ENCODE measurements around the gene ARHGAP24.
"Not testable (repeated sequence)": the region's sequence is repeated elsewhere in the genome, so short reads cannot be mapped to it uniquely, and the experiment has no call there.

Gene ARHGAP24

DNA sequence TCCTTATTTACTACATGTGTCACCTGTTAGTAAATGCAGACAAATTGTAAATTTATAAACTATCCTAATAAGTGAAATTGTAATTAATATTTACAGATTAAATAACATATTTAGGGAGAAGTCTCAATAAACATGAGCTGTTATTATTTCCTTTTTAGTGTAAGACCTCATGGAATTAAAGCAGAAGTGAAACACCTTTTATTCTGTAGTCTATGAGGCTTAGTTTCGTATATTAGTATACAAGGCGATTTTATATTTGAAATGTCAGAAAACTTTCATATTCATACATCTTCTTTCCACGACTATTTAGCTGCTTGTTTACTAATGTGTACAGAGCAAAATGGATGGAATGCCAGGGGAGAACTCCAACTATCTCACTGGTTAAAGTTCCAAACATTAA lies 414.4 kb downstream of the ARHGAP24 start:
- DNase-seq (ENCODE audit: extremely low read depth in 1 of 2, low read depth in 1 of 2) = no peak

DNA sequence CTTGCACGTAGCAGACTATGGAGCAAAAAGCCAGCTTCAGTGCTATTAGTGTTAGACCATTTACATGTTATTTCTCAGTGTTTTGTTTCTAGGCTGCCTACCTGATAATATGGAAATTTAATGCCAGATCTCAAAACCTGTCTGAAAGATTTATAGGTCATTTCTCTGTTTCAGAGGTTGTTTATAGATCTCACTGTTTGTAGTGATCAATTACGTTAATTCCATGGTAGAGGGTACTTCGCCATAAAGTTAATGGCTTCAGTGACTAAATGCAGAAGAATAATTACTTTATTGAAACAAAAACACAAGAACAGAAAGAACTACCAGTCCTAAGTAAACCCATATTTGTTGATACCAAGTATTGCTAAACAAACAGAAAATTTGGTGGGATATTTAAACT lies 420.8 kb downstream of the ARHGAP24 start:
- DNase-seq (ENCODE audit: extremely low read depth in 1 of 2, low read depth in 1 of 2) = no peak

DNA sequence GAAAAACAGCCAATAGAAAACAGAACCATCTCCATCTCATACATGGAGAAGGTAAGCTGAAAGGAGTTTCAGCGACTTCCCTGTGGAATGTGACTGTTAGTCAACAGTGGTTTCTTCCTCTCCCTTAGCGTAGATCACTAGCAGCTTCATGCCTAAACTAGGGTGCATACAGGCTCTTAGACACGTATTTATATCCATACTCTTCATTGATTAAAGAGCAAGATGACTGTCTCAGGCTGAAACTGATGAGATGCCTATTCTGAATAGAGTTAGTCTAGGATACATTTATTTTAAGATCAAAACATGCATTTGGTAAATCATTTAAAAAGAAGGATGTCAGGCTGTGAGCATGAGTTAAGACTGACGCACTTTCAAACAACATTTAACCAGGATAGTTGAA lies 423.3 kb downstream of the ARHGAP24 start:
- DNase-seq (ENCODE audit: extremely low read depth in 1 of 2, low read depth in 1 of 2) = no peak

DNA sequence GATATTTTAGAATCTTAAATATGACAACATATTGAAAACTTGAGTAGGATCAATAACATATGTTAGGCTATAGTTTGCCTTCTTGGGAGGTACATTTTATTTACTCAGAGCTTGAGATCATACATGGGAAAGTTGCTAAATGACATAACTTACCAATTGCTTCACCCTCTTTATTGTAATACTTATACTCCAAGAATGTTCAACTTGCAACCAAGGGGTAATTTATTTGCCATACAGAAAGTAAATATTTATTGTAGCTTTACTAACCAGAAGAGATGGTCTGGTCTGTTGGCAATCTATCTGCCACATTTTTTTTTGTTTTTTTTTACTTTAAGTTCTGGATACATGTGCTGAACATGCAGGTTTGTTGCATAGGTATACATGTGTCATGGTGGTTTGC lies 426.6 kb downstream of the ARHGAP24 start:
- no peak for DNase-seq (ENCODE audit: extremely low read depth in 1 of 2, low read depth in 1 of 2)

DNA sequence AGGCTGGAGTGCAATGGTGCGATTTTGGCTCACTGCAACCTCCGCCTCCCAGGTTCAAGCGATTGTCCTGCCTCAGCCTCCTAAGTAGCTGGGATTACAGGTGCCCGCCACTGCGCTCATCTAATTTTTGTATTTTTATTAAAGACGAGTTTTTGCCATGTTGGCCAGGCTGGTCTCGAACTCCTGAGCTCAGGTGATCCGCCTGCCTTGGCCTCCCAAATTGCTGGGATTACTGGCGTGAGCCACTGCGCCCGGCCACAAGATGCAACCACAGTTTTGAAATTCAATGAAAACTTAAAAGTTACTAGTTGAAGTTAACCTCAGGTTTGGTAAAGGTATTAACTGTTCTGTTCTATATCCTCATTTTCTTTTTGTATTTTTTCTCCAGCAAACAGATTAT lies 427.7 kb downstream of the ARHGAP24 start:
- DNase-seq (ENCODE audit: extremely low read depth in 1 of 2, low read depth in 1 of 2) = not testable (repeated sequence)

DNA sequence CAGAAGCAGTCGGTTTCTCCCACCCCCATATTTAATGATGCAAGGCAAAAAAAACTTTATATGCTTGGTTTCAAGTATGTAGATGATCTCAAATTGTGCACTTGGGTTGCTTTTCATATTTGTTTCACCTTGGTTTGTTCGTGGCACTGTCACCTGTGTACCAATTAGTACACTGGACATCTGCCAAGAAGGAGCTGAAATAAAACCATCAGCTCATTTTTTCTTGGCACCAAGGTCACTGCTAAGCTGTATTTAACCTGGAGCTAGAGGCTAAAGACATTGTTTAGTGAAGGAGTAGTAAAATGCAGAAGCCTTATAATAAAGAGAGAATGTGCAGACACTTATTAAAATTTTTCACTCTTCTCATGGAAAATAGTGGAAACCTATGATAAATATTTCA lies 430.8 kb downstream of the ARHGAP24 start:
- no peak for DNase-seq (ENCODE audit: extremely low read depth in 1 of 2, low read depth in 1 of 2)

DNA sequence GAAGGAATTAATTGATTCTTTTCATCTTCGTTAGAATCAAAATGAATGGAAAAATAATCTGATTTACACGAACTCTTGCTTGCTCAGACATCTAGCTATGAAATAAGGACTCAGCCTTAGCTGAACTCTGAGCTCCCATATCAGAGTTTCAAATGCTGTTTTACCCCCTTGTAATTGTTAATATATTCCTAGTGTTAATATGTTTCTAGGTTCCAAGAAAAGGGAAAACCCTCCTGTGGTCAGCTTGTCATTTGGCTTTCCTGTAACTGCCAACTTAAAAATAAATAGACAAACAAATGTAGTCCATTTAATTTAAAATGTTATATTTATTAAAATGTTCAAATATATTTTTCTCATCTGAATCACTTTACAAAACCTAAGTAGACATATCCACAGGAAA lies 432.1 kb downstream of the ARHGAP24 start:
- no peak for DNase-seq (ENCODE audit: extremely low read depth in 1 of 2, low read depth in 1 of 2)

DNA sequence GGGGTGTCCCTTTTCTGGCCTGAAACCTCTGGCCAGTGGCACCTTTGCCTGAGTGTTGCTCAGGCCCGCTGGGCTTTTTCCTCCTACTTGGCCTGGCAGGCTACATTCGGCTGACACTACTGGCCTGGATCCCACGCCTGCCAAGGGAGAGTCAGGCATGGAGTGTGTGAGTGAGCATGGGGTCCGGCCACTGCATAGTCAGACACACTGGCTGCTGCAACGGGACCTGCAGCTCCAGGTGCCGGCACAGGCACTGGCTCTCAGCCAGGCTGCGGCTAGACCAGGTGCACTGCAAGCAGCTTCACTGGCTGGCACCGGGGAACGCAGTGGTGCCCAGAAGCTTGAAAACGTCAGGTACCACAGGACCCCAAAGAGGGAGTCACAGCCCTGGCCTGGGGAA lies 434.9 kb downstream of the ARHGAP24 start:
- DNase-seq (ENCODE audit: extremely low read depth in 1 of 2, low read depth in 1 of 2) = no peak

DNA sequence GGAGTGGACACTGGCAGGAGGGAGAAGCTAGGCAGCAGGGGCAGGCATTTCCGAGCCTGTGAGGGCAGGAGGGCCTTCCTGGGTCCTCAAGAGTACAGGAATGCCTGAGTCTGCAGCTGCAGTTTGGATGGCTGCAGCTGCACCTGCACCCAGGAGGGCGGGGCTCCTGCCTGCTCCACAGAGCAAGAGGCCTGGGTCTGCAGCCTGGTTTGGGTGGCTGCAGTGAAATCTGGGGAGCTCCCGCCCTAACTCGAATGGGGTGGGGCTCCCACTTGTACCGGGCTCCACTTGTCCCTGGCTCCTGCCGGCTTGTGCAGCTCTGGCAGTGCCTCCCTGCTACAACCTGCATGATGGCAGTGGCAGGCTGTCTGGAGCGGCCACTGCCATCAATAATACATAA lies 436.0 kb downstream of the ARHGAP24 start:
- DNase-seq (ENCODE audit: extremely low read depth in 1 of 2, low read depth in 1 of 2) = no peak

DNA sequence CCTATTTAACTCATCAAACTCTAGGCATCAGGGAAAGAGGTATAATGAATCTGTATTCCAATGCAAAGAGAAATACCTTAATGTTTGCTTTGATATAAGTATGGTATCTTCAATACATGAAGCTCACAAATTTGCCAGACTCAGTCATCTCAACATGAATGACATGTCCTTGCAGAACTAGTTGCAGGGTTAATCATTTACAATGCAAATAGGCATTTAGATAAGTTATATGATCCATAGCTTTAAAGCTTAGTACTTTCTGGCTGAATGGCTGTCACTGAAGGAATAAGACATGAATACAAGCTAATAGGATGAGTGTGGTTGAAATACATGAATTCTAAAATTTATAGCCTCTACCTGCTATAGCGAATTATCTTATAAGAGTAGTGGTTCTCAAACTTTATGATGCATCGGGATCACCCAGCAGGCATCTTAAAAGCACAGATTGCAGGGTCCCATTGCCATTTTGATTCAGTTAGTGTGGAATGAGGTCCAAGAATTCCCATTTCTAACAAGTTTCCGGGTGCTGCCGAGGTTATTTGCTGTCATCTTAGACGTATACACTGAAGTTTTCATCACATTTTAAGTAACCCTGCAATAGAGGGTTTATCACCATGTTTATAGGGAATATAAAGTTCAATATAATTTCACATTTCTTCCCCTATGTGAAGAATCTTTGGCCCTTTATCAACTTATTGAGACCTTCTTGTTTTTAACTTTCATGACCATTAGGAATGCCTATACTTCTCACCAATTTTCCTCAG lies 439.2 kb downstream of the ARHGAP24 start:
- no peak for DNase-seq (ENCODE audit: extremely low read depth in 1 of 2, low read depth in 1 of 2)

DNA sequence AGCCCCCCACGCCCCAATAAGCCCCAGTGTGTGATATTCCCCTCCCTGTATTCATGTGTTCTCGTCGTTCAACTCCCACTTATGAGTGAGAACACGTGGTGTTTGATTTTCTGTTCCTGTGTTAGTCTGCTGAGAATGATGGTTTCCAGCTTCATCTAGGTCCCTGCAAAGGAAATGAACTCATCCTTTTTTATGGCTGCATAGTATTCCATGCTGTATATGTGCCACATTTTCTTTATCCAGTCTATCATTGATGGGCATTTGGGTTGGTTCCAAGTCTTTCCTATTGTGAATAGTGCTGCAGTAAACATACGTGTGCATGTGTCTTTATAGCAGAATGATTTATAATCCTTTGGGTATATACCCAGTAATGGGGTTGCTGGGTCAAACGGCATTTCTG lies 440.6 kb downstream of the ARHGAP24 start:
- not testable (repeated sequence) for DNase-seq (ENCODE audit: extremely low read depth in 1 of 2, low read depth in 1 of 2)

DNA sequence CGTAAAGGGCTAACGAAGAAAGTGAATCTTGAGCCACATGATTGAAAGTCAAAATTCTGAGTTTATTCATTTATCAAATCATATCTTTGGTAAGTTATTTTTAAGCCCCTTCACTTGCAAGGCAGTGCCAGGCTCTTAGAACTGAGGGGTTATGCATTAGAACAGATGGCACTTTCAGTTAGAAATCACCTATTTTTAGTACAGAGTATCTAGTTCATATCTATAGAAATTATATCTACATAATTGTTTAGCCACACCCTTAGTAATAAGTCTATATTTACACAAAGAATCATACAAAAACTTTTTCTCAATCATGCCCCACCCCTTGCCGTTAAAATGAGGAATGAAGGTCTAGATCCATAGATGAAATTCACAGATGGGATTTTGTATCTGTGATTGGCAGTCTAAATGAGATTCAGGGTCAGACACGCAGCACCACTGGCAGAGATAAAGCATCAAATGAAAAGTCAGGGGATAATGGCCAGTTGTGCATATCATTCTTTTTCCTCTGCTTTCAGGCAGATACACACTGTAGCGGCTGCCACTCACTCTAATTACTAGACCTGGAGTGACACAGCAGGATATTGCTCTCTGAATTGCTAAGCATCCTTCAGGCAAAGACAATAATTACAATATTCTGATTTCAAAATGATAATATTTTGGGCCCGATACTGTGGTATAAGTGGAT lies 444.4 kb downstream of the ARHGAP24 start:
- DNase-seq (ENCODE audit: extremely low read depth in 1 of 2, low read depth in 1 of 2) = no peak

DNA sequence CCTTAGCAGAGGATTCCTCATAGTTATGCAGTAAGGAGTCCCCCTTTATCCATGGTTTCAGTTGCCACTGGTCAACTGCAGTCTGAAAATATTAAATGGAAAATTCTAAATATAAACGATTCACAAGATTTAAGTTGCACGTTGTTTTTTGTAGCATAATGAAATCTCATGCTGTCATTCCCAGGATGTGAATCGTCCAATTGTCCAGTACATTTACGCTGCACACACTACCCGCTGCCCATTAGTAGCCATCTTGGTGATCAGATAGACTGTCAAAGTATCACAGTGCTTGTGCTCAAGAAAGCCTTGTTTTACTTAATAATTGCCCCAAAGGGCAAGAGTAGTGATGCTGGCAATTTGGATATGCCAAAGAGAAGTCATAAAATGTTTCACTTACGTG lies 450.1 kb downstream of the ARHGAP24 start:
- no peak for DNase-seq (ENCODE audit: extremely low read depth in 1 of 2, low read depth in 1 of 2)

DNA sequence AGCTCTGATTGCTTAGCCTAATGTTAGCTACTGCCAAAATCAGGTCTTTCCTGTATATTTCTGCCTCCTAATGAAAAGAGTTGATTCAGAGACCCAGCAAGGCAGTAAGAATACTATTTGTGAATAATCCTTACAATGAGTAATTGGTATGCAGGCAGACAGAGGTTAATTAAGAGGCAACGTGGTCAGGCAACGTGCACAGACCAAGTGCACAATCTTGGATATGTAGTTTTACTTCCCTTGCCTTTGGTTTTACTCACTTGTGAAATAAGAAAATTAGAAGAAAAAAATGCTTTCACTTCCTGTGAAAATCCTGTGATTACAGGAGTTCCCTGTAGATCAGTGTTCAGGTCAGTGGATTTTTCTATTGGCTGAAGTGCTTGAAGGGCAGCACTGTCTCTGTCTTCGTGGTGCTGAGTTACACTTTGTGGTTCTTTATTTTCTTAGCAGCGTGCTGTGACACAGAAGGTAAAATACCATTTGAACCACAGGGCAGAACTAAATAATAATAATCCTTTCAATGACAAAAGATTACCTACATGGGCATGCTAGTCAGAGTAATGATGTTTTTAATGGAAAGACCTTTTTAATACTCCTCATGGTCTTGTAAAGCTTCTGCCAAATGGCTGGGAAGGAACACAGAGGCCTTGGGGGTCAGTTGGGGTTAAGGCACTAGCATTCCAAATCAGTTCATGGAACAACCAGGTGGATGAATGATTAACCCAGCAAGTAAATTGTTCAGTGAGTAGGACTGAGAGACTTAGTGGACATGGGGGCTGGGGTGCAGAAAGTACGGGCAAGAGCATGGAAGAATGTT lies 454.0 kb downstream of the ARHGAP24 start:
- no peak for DNase-seq (ENCODE audit: extremely low read depth in 1 of 2, low read depth in 1 of 2)

DNA sequence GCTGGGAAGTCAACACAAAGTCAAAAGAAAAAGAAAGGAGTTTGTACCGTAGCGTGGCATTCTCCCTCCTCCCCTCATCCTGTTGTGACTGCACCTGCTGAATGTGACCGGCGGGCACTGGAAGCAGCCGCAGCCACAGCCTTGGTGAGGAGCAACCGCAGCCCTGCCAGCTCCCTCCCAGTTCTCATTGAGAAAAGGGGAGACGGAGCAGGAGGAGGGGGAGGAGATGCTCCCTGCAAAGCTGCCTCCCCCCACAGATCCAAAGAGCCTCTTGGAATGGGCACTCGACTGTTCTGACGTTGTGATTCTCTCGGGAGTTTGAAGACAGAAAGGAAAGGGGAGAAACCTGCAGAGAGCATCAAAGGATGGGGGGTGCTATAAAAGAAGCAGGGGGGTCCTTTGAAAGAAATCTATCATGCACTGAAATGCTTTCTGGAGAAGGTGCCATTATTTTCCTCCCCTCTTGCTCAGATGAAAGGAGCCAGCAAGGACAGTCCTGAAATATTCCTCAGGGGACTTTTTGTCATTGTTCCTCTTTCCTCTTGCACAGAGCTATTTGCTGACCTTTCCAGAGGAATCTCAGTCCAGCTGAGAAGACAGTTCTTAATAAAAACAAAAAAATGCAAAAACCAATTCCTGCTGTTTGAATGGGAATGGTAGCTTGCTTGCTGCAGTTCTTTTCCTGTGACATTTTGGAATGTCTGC lies 455.2 kb downstream of the ARHGAP24 start:
- DNase-seq (ENCODE audit: extremely low read depth in 1 of 2, low read depth in 1 of 2) = no peak

DNA sequence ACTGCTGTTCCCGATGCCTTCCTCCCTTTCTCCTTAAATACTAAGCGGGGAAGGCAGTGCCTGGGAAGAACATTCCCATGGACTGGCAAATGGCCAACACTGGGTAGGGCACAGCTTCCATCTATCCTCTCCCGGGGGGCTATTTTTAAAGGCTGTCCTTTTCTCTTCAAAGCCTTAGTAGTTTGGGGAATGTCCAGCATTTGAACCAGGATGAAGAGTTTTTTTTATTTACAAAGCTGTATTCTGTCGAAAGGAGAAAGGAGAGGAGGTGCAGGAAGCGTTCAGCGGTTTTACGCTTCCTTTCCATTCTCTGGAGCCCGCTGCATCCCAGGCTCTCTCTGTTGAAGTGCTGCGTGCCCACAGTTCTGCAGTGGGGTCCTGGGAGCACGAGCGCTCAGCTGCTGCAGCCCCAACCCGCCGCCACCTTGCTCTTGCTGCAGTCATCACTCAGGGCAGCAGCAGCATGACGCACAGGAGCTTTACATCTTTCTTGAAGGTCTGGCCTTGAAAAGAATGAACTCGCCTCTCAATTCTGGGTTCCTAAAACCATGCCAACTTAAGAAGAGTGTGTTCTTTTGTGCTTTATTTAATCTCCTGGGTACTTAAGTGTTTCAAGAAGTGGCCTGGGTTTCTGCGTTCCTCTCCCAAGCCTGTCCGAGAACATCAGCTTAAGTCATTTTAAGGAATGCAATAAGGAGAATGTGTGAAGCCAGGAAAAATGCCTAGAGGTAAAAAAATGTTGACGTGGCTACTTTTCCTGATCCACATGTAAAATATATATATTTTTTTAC lies 457.7 kb downstream of the ARHGAP24 start:
- DNase-seq (ENCODE audit: extremely low read depth in 1 of 2, low read depth in 1 of 2) = no peak

DNA sequence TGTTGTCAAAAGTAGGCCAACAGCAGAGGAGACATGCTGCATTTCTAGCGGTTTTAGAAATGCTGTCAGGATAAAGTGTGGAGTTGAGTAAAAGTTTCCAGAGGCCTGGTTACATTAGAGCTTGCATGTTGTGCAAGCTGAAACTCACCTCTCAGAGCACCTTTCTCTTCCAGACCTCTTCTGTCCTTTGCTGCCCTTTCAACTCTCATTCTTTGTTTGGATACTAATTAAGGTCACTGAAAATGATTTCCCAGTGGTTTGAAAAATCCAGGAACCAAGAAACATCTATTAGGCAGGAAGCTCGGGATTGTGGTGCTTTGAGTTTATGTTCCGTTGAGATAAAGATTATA lies 458.3 kb downstream of the ARHGAP24 start:
- DNase-seq (ENCODE audit: extremely low read depth in 1 of 2, low read depth in 1 of 2) = no peak

DNA sequence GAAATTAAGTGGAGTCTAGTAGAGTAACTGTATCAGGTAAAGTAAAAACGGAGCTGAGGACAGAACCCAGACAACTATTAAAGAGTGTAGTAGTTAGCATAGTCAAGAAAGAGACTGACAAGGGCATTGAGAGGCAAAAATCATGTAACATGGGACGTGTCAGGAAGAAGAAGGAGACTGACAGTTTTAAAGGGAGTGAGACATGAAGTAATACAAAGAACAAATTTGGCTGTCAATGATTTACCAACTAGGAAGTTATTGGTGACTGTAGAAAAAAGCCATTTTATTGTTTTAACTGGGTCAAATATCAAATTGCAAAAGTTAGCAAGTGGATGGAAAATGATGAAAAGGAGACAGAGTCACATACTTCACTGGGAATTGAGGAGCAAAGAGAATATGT lies 462.6 kb downstream of the ARHGAP24 start:
- DNase-seq (ENCODE audit: extremely low read depth in 1 of 2, low read depth in 1 of 2) = no peak

DNA sequence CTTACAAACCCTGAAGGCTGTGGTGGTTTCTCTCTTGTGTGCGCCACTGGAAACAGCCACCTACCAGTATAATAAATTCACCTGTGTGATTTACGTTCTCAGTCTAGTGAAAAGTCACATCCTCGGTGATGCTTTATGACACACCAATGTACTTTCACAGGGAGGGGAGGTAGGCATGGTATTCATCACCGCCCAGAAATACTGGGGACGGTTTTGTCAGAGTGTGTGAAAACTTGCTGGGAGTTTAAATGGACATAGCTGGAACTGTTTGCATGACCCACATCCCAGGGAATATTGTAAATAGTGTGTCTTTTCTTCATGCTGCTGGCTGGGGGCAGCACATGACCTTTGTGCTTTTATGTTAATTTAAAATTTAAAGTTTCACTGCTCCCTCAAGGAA lies 463.1 kb downstream of the ARHGAP24 start:
- DNase-seq (ENCODE audit: extremely low read depth in 1 of 2, low read depth in 1 of 2) = no peak

DNA sequence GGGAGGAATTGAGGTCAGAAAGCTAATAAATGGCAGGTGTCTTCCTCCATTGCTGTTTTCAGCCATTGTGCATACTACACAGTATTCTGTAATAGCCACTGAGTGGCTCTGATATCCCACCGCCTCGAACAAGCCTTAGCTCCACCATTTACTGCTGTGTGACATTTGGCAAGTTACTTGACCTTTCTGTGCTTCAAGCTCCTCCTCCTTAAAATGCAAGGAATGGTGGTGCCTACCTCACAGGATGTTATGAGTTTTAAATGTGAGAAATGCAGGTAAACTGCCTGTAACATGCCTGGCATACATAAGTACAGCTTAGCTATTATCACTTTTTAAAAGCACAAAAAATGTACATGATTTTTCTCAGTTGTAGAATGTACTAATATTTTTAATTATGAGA lies 464.0 kb downstream of the ARHGAP24 start:
- DNase-seq (ENCODE audit: extremely low read depth in 1 of 2, low read depth in 1 of 2) = no peak

DNA sequence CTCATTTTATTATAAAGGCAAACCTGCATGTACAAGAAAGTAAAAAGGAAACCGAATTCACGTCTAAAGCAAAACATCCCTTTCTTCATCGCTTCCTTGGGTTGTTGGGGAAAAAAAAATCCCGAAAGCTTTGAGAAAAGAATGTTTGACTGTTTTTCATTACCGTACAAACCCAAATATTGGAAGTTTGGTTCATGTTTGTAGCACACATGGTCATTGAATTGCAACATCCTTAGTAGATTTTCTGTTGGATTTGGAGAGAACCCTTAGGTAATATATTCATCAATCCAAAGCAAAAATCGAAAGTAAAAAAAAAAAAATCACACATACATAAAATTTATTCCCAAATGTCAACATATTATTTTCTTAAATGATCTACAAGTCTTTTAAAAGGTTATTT lies 464.6 kb downstream of the ARHGAP24 start:
- no peak for DNase-seq (ENCODE audit: extremely low read depth in 1 of 2, low read depth in 1 of 2)

Measured in stimulated activated CD8-positive, alpha-beta memory T cell treated with anti-CD3 and anti-CD28 coated beads, Interleukin-7, amount 100 ng/mL, for 48 hours (primary cell).